Dendritic cell treated with granulocyte-macrophage colony-stimulating factor and Interleukin-4, amounts not matched to agents 40 ng/mL and 50 ng/mL, for 4 days (primary cell): ENCODE data around the gene ARHGEF7.

Experiments
- H3K27ac Mint-ChIP-seq: one replicate; pipeline ENCODE4 v1.8.0; 2022; ENCODE audit warnings: mild to moderate bottlenecking, mixed read lengths
- H3K27me3 Mint-ChIP-seq: one replicate; pipeline ENCODE4 v1.8.0; 2022; ENCODE audit warnings: mild to moderate bottlenecking, mixed read lengths
- H3K36me3 Mint-ChIP-seq: one replicate; pipeline ENCODE4 v1.8.0; 2022; ENCODE audit warnings: low read depth, mixed read lengths
- H3K4me1 Mint-ChIP-seq: one replicate; pipeline ENCODE4 v1.8.0; 2022; ENCODE audit warnings: low read depth, mixed read lengths
- H3K4me3 Mint-ChIP-seq: one replicate; pipeline ENCODE4 v1.8.0; 2022; ENCODE audit warnings: mild to moderate bottlenecking, moderate library complexity, mixed read lengths
- H3K9me3 Mint-ChIP-seq: one replicate; pipeline ENCODE4 v1.8.0; 2022; ENCODE audit warnings: mixed read lengths
- intact Hi-C: fragments of 100-400 bp; cut with micrococcal nuclease; formaldehyde crosslinking; loops from one replicate; pipeline ENCODE4 v1.15.0; 2022

Gene ARHGEF7

GRCh38 chr13:111212517-111212873, 97.4 kb downstream of the ARHGEF7 start:
- peaks cover 32% of the 10 kb centered on the region for H3K4me1 Mint-ChIP-seq
- no peaks in the 10 kb centered on the region for H3K27me3 Mint-ChIP-seq
- peaks cover 46% of the 10 kb centered on the region for H3K36me3 Mint-ChIP-seq
- H3K9me3 Mint-ChIP-seq: no peaks in the 10 kb centered on the region
- no peak overlapping the region for H3K4me3 Mint-ChIP-seq
- no peak overlapping the region for H3K27ac Mint-ChIP-seq
- intact Hi-C loops: loop anchor here (10.0 kb wide), 1 partner anchor 298 kb away; the partner anchor contains the start of gene ANKRD10

- Mint-ChIP-seq H3K4me1 (peaks cover 38% of the 10 kb centered on the region), H3K27me3 (no peaks in the 10 kb centered on the region)
- intact Hi-C loops: loop anchor here (10.0 kb wide), 1 partner anchor 299 kb away; the partner anchor contains the start of gene ANKRD10
These were observed 99.0 kb downstream of the ARHGEF7 start for GRCh38 chr13:111213964-111214726.

GRCh38 chr13:111215081-111216047, 100.3 kb downstream of the ARHGEF7 start:
- peak overlapping the region; percentile 4 for H3K27ac Mint-ChIP-seq

More at GRCh38 chr13:111213964-111214726, 99.0 kb downstream of the ARHGEF7 start:
- Mint-ChIP-seq H3K27ac (no peak overlapping the region), H3K9me3 (no peaks in the 10 kb centered on the region), H3K36me3 (peaks cover 50% of the 10 kb centered on the region), H3K4me3 (no peak overlapping the region)

GRCh38 chr13:111216166-111216960, 101.3 kb downstream of the ARHGEF7 start:
- Mint-ChIP-seq H3K27ac (no peak overlapping the region), H3K36me3 (peaks cover 44% of the 10 kb centered on the region), H3K4me3 (no peak overlapping the region), H3K4me1 (peaks cover 38% of the 10 kb centered on the region), H3K27me3 (no peaks in the 10 kb centered on the region), H3K9me3 (no peaks in the 10 kb centered on the region)
- intact Hi-C loops: loop anchor here (10.0 kb wide), 1 partner anchor 302 kb away; the partner anchor contains the start of gene ANKRD10

More at GRCh38 chr13:111215081-111216047, 100.3 kb downstream of the ARHGEF7 start:
- peaks cover 38% of the 10 kb centered on the region for H3K4me1 Mint-ChIP-seq
- peaks cover 49% of the 10 kb centered on the region for H3K36me3 Mint-ChIP-seq
- no peak overlapping the region for H3K4me3 Mint-ChIP-seq
- H3K9me3 Mint-ChIP-seq: no peaks in the 10 kb centered on the region
- intact Hi-C loops: loop anchor here (10.0 kb wide), 1 partner anchor 301 kb away; the partner anchor contains the start of gene ANKRD10
- H3K27me3 Mint-ChIP-seq: no peaks in the 10 kb centered on the region

GRCh38 chr13:111217641-111218040, 102.5 kb downstream of the ARHGEF7 start:
- Mint-ChIP-seq H3K4me1 (peaks cover 38% of the 10 kb centered on the region), H3K27me3 (no peaks in the 10 kb centered on the region), H3K27ac (peak overlapping the region; percentile 32), H3K9me3 (no peaks in the 10 kb centered on the region), H3K36me3 (peaks cover 39% of the 10 kb centered on the region), H3K4me3 (no peak overlapping the region)
- intact Hi-C loops: loop anchor here (10.0 kb wide), 1 partner anchor 303 kb away; the partner anchor contains the start of gene ANKRD10

- Mint-ChIP-seq H3K4me1 (peaks cover 27% of the 10 kb centered on the region), H3K9me3 (no peaks in the 10 kb centered on the region), H3K27ac (no peak overlapping the region), H3K4me3 (no peak overlapping the region), H3K27me3 (no peaks in the 10 kb centered on the region), H3K36me3 (peaks cover 34% of the 10 kb centered on the region)
- intact Hi-C loops: loop anchor here (10.0 kb wide), 1 partner anchor 304 kb away; the partner anchor contains the start of gene ANKRD10
These were observed 104.2 kb downstream of the ARHGEF7 start for GRCh38 chr13:111219280-111219679.

- peaks cover 38% of the 10 kb centered on the region for H3K36me3 Mint-ChIP-seq
- peaks cover 25% of the 10 kb centered on the region for H3K4me1 Mint-ChIP-seq
- no peak overlapping the region for H3K27ac Mint-ChIP-seq
- no peak overlapping the region for H3K4me3 Mint-ChIP-seq
- no peaks in the 10 kb centered on the region for H3K27me3 Mint-ChIP-seq
- intact Hi-C loops: loop anchor here (10.0 kb wide), 1 partner anchor 305 kb away; the partner anchor contains the start of gene ANKRD10
- no peaks in the 10 kb centered on the region for H3K9me3 Mint-ChIP-seq
These were observed 104.8 kb downstream of the ARHGEF7 start for GRCh38 chr13:111219950-111220349.

- Mint-ChIP-seq H3K27ac (no peak overlapping the region), H3K27me3 (no peaks in the 10 kb centered on the region), H3K4me3 (no peak overlapping the region), H3K36me3 (peaks cover 62% of the 10 kb centered on the region), H3K9me3 (no peaks in the 10 kb centered on the region), H3K4me1 (no peaks in the 10 kb centered on the region)
- intact Hi-C loops: no loop called here
These were observed 110.1 kb downstream of the ARHGEF7 start for GRCh38 chr13:111225166-111225565.

GRCh38 chr13:111225810-111226546, 110.9 kb downstream of the ARHGEF7 start:
- Mint-ChIP-seq H3K27me3 (no peaks in the 10 kb centered on the region), H3K27ac (no peak overlapping the region), H3K4me1 (no peaks in the 10 kb centered on the region), H3K9me3 (no peaks in the 10 kb centered on the region), H3K4me3 (no peak overlapping the region), H3K36me3 (peaks cover 60% of the 10 kb centered on the region)
- intact Hi-C loops: no loop called here

GRCh38 chr13:111227405-111227804, 112.3 kb downstream of the ARHGEF7 start:
- no peak overlapping the region for H3K27ac Mint-ChIP-seq
- no peak overlapping the region for H3K4me3 Mint-ChIP-seq
- intact Hi-C loops: no loop called here
- peaks cover 74% of the 10 kb centered on the region for H3K36me3 Mint-ChIP-seq
- no peaks in the 10 kb centered on the region for H3K4me1 Mint-ChIP-seq
- H3K9me3 Mint-ChIP-seq: no peaks in the 10 kb centered on the region
- H3K27me3 Mint-ChIP-seq: no peaks in the 10 kb centered on the region

GRCh38 chr13:111228262-111229144, 113.4 kb downstream of the ARHGEF7 start:
- H3K27me3 Mint-ChIP-seq: no peaks in the 10 kb centered on the region
- no peaks in the 10 kb centered on the region for H3K9me3 Mint-ChIP-seq
- no peak overlapping the region for H3K4me3 Mint-ChIP-seq
- peaks cover 85% of the 10 kb centered on the region for H3K36me3 Mint-ChIP-seq
- H3K27ac Mint-ChIP-seq: no peak overlapping the region
- intact Hi-C loops: no loop called here
- H3K4me1 Mint-ChIP-seq: no peaks in the 10 kb centered on the region

- Mint-ChIP-seq H3K27me3 (no peaks in the 10 kb centered on the region), H3K4me3 (no peak overlapping the region), H3K4me1 (no peaks in the 10 kb centered on the region), H3K27ac (no peak overlapping the region), H3K9me3 (no peaks in the 10 kb centered on the region), H3K36me3 (peaks cover 93% of the 10 kb centered on the region)
- intact Hi-C loops: no loop called here
These were observed 115.3 kb downstream of the ARHGEF7 start for GRCh38 chr13:111230385-111230930.
